Liver (tissue), 9 donors: Measurements from ENCODE around the gene GFPT2. TPM values are rescaled to one million over a fixed set of nuclear protein-coding genes. Genes with fewer than 3 reads are reported as not detected.

Experiments used
- DNase-seq: peaks from one replicate; pipeline ENCODE4 v3.0.0-alpha.2; 2017; ENCODE audit warnings: low spot score
- H3K27ac ChIP-seq, 2 donors: one replicate each; pipeline ENCODE4 v1.7.0; 2013; ENCODE audit warnings: inconsistent platforms in 2 of 2, low read length in 2 of 2, control low read depth in 1 of 2, low read depth in 1 of 2, mild to moderate bottlenecking in 1 of 2
- H3K27me3 ChIP-seq, 4 donors: one replicate each; pipeline versions ENCODE4 v1.6.1 to v1.7.0; 2013; ENCODE audit warnings: low read length in 3 of 4, inconsistent platforms in 1 of 4, mild to moderate bottlenecking in 1 of 4, moderate library complexity in 1 of 4; ENCODE audit not compliant: control insufficient read depth in 4 of 4, insufficient read depth in 4 of 4
- H3K36me3 ChIP-seq, 4 donors: one replicate each; pipeline versions ENCODE4 v1.6.1 to v1.7.0; 2013; ENCODE audit warnings: low read length in 3 of 4, mild to moderate bottlenecking in 3 of 4, low read depth in 1 of 4, moderate library complexity in 1 of 4; ENCODE audit not compliant: control insufficient read depth in 4 of 4, insufficient read depth in 3 of 4
- H3K4me1 ChIP-seq, 4 donors: one replicate each; pipeline versions ENCODE4 v1.6.1 to v1.7.0; 2013; ENCODE audit warnings: low read length in 3 of 4, mild to moderate bottlenecking in 3 of 4, moderate library complexity in 1 of 4; ENCODE audit not compliant: control insufficient read depth in 4 of 4, insufficient read depth in 4 of 4
- H3K4me3 ChIP-seq, 3 donors: one replicate each; pipeline versions ENCODE4 v1.6.1 to v1.7.0; 2013; ENCODE audit warnings: low read length in 3 of 3, control low read depth in 1 of 3, low read depth in 1 of 3, mild to moderate bottlenecking in 1 of 3
- H3K9ac ChIP-seq, 2 donors: one replicate each; pipeline ENCODE4 v1.7.0; 2013; ENCODE audit warnings: low read length in 2 of 2, mild to moderate bottlenecking in 2 of 2, moderate library complexity in 2 of 2, control low read depth in 1 of 2, low read depth in 1 of 2
- H3K9me3 ChIP-seq, 4 donors: one replicate each; pipeline versions ENCODE4 v1.6.1 to v1.7.0; 2013; ENCODE audit warnings: low read length in 3 of 4; ENCODE audit not compliant: control insufficient read depth in 4 of 4
- EGR1 ChIP-seq, 2 donors: IDR thresholded peaks; 2 replicates each; pipeline ENCODE4 v1.6.1; 2016 to 2018; ENCODE audit warnings: antibody characterized with exemption in 2 of 2, low read depth in 2 of 2
- FOXA2 ChIP-seq: IDR thresholded peaks from 2 replicates; pipeline ENCODE4 v1.6.1; 2016; ENCODE audit warnings: antibody characterized with exemption
- GABPA ChIP-seq, 2 donors: IDR thresholded peaks in 1 of 2; conservative IDR thresholded peaks in 1 of 2; 2 replicates each; pipeline ENCODE4 v1.6.1; 2016; ENCODE audit warnings: antibody characterized with exemption in 2 of 2, mild to moderate bottlenecking in 1 of 2, moderate library complexity in 1 of 2
- HNF4A ChIP-seq, 2 donors: conservative IDR thresholded peaks; 2 replicates each; pipeline ENCODE4 v1.6.1; 2016; ENCODE audit warnings: antibody characterized with exemption in 2 of 2, mild to moderate bottlenecking in 2 of 2
- HNF4G ChIP-seq: IDR thresholded peaks from 2 replicates; pipeline ENCODE4 v1.6.1; 2016; ENCODE audit warnings: antibody characterized with exemption
- JUND ChIP-seq, 2 donors: IDR thresholded peaks; 2 replicates each; pipeline ENCODE4 v1.6.1; 2016; ENCODE audit warnings: antibody characterized with exemption in 2 of 2
- REST ChIP-seq: IDR thresholded peaks from 2 replicates; pipeline ENCODE4 v1.6.1; 2016; ENCODE audit warnings: antibody characterized with exemption, mild to moderate bottlenecking
- RXRA ChIP-seq, 2 donors: IDR thresholded peaks; 2 replicates each; pipeline ENCODE4 v1.6.1; 2017 to 2018; ENCODE audit warnings: antibody characterized with exemption in 2 of 2, mild to moderate bottlenecking in 1 of 2
- SP1 ChIP-seq: IDR thresholded peaks from 2 replicates; pipeline ENCODE4 v1.6.1; 2018; ENCODE audit warnings: antibody characterized with exemption, mild to moderate bottlenecking
- TAF1 ChIP-seq: conservative IDR thresholded peaks from 2 replicates; pipeline ENCODE4 v1.6.1; 2016; ENCODE audit warnings: antibody characterized with exemption, mild to moderate bottlenecking
- YY1 ChIP-seq: IDR thresholded peaks from 2 replicates; pipeline ENCODE4 v1.6.1; 2016; ENCODE audit warnings: antibody characterized with exemption, mild to moderate bottlenecking
- WGBS: extraction: QIAGEN DNeasy Blood & Tissue Kit; methylation state at CpG from one replicate; pipeline ENCODE4 v1.1.7; 2013; 5-methylcytosine and 5-hydroxymethylcytosine counted together
- polyA plus RNA-seq, 2 donors: library from polyadenylated mRNA; stranded (reverse) in 1 of 2; unstranded in 1 of 2; fragments of 200-250 nt in 1 of 2; fragments of >200 nt in 1 of 2; fragmentation: Nextera tagmentation in 1 of 2; extraction: Ambion mirVana in 1 of 2; gene quantifications; one replicate each; pipeline versions ENCODE4 v1.2.1 to v1.2.3, GENCODE V29; 2013 to 2015
- total RNA-seq, 2 donors: library from RNA; depleted of rRNA; stranded (reverse); fragments of >200 nt; gene quantifications; one replicate each; pipeline ENCODE4 v1.2.3, GENCODE V29; 2014
- TF ChIP-seq, protein P1 (sequence below): fragments of 150-350 bp; IDR thresholded peaks from 2 replicates; pipeline ENCODE4 v1.5.1; 2017; ENCODE audit warnings: improper control_type of control experiment, low read depth, low read length; ENCODE audit not compliant: missing input control
- TF ChIP-seq, protein P2 (sequence below): IDR thresholded peaks from 2 replicates; pipeline ENCODE4 v1.6.1; 2016; ENCODE audit warnings: antibody characterized with exemption
- donor health status: healthy.
- donor health status: healthy.
- donor health status: healthy.
- donor health status: healthy.
- donor health status: healthy.

The GFPT2 gene
- total and polyA plus RNA-seq, 4 donors, result 0.32 to 1.8 (median 0.54) TPM

GRCh38 chr5:180378438-180379344, 25.6 kb upstream of the GFPT2 start (continued):
- TF ChIP-seq, protein P1, sequence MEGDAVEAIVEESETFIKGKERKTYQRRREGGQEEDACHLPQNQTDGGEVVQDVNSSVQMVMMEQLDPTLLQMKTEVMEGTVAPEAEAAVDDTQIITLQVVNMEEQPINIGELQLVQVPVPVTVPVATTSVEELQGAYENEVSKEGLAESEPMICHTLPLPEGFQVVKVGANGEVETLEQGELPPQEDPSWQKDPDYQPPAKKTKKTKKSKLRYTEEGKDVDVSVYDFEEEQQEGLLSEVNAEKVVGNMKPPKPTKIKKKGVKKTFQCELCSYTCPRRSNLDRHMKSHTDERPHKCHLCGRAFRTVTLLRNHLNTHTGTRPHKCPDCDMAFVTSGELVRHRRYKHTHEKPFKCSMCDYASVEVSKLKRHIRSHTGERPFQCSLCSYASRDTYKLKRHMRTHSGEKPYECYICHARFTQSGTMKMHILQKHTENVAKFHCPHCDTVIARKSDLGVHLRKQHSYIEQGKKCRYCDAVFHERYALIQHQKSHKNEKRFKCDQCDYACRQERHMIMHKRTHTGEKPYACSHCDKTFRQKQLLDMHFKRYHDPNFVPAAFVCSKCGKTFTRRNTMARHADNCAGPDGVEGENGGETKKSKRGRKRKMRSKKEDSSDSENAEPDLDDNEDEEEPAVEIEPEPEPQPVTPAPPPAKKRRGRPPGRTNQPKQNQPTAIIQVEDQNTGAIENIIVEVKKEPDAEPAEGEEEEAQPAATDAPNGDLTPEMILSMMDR, result no peak
- no peak for TF ChIP-seq HNF4G
- no peak for TF ChIP-seq EGR1 (IDR thresholded peaks at IDR 0.05; ENCODE audit: low read depth in 2 of 2)
- TF ChIP-seq SP1, result no peak
- TF ChIP-seq YY1, result no peak
- TF ChIP-seq RXRA (IDR thresholded peaks at IDR 0.05), result no peak
- TF ChIP-seq GABPA (IDR thresholded peaks at IDR 0.05 in 1 of 2, conservative IDR thresholded peaks at IDR 0.05 in 1 of 2), result no peak
- TF ChIP-seq TAF1, result no peak

- H3K4me1 ChIP-seq, result no peaks in the 10 kb centered on the region
- H3K9ac ChIP-seq, result no peak overlapping the region
- no peaks in the 10 kb centered on the region for H3K36me3 ChIP-seq
- no peak for DNase-seq
- H3K9me3 ChIP-seq, result no peaks in the 10 kb centered on the region
- no peak for TF ChIP-seq YY1
- TF ChIP-seq HNF4A (conservative IDR thresholded peaks at IDR 0.05), result no peak
- no peak for TF ChIP-seq GABPA (IDR thresholded peaks at IDR 0.05 in 1 of 2, conservative IDR thresholded peaks at IDR 0.05 in 1 of 2)
- TF ChIP-seq, protein P2, sequence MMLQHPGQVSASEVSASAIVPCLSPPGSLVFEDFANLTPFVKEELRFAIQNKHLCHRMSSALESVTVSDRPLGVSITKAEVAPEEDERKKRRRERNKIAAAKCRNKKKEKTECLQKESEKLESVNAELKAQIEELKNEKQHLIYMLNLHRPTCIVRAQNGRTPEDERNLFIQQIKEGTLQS, result no peak
- no peak for TF ChIP-seq SP1
- TF ChIP-seq FOXA2, result no peak
- no peak for TF ChIP-seq TAF1
- TF ChIP-seq HNF4G, result no peak
- no peak for TF ChIP-seq REST
- no peak for TF ChIP-seq RXRA (IDR thresholded peaks at IDR 0.05)
- no peak for TF ChIP-seq JUND (IDR thresholded peaks at IDR 0.05)
- TF ChIP-seq, protein P1, result no peak
- no peak for TF ChIP-seq EGR1 (IDR thresholded peaks at IDR 0.05; ENCODE audit: low read depth in 2 of 2)
- no peaks in the 10 kb centered on the region for H3K27me3 ChIP-seq
- H3K27ac ChIP-seq, result no peak overlapping the region
- no peak overlapping the region for H3K4me3 ChIP-seq
- 70% methylated on average over 13 of the region's 13 CpGs for WGBS
Measured at GRCh38 chr5:180377556-180378197, 24.5 kb upstream of the GFPT2 start.
